Ovary (tissue), 3 donors: Measurements from ENCODE around the gene CSAD.

Experiments used
- POLR2A ChIP-seq: fragments of 450-650 bp; IDR thresholded peaks from one replicate; pipeline ENCODE4 v1.6.1; 2017; ENCODE audit warnings: antibody characterized with exemption, mild to moderate bottlenecking, moderate library complexity
- TF ChIP-seq, protein P1 (sequence below), 3 donors: fragments of 450-650 bp in 2 of 3; fragments of 200-600 bp in 1 of 3; IDR thresholded peaks; one replicate each; pipeline versions ENCODE4 v1.5.1 to v1.8.0; 2016 to 2022; ENCODE audit warnings: antibody characterized with exemption in 3 of 3, mild to moderate bottlenecking in 1 of 3
- donor health status: DM: no; HTN: no; CAD: no.

- TF ChIP-seq, protein P1, sequence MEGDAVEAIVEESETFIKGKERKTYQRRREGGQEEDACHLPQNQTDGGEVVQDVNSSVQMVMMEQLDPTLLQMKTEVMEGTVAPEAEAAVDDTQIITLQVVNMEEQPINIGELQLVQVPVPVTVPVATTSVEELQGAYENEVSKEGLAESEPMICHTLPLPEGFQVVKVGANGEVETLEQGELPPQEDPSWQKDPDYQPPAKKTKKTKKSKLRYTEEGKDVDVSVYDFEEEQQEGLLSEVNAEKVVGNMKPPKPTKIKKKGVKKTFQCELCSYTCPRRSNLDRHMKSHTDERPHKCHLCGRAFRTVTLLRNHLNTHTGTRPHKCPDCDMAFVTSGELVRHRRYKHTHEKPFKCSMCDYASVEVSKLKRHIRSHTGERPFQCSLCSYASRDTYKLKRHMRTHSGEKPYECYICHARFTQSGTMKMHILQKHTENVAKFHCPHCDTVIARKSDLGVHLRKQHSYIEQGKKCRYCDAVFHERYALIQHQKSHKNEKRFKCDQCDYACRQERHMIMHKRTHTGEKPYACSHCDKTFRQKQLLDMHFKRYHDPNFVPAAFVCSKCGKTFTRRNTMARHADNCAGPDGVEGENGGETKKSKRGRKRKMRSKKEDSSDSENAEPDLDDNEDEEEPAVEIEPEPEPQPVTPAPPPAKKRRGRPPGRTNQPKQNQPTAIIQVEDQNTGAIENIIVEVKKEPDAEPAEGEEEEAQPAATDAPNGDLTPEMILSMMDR (IDR thresholded peaks at IDR 0.05) = no peak
- no peak for TF ChIP-seq POLR2A
These were observed 56.4 kb downstream of the CSAD start for GRCh38 chr12:53124352-53124723.
